NCI-H748 treated with DMSO at 0.1 percent for 48 hours (cell line): Measurements from ENCODE around the gene GNG2.
A peak's percentile ranks its signal among the peaks of the same experiment; 100 is the strongest.

Experiments
- DNase-seq: peaks from one replicate; lab custom pipeline; 2025; lab: John Stamatoyannopoulos, UW

The GNG2 gene

GRCh38 chr14:51856792-51857296 lies 3.6 kb upstream of the GNG2 start:
- no peak for DNase-seq

GRCh38 chr14:51859131-51859530 lies 1.3 kb upstream of the GNG2 start:
- no peak for DNase-seq

- DNase-seq, result peak; percentile 48
Observed at GRCh38 chr14:51860825-51861499, 550 bp downstream of the GNG2 start.

- no peak for DNase-seq
Observed at GRCh38 chr14:51862176-51862796, 1.9 kb downstream of the GNG2 start.

- no peak for DNase-seq
Observed at GRCh38 chr14:51862860-51863259, 2.4 kb downstream of the GNG2 start.

- no peak for DNase-seq
Observed at GRCh38 chr14:51865953-51866747, 5.7 kb downstream of the GNG2 start.

GRCh38 chr14:51867741-51868140 lies 7.3 kb downstream of the GNG2 start:
- DNase-seq, result no peak

GRCh38 chr14:51868405-51868804 lies 8.0 kb downstream of the GNG2 start:
- no peak for DNase-seq

- no peak for DNase-seq
Observed at GRCh38 chr14:51869411-51870100, 9.1 kb downstream of the GNG2 start.

GRCh38 chr14:51870606-51871005 lies 10.2 kb downstream of the GNG2 start:
- DNase-seq, result no peak

GRCh38 chr14:51871846-51872245 lies 11.4 kb downstream of the GNG2 start:
- DNase-seq, result no peak

- DNase-seq, result peak; percentile 61
Observed at GRCh38 chr14:51872396-51872795, 12.0 kb downstream of the GNG2 start.

GRCh38 chr14:51873221-51873893 lies 12.9 kb downstream of the GNG2 start:
- DNase-seq, result peak; percentile 97

- DNase-seq, result no peak
Observed at GRCh38 chr14:51877810-51878209, 17.4 kb downstream of the GNG2 start.

- DNase-seq, result no peak
Observed at GRCh38 chr14:51879170-51879569, 18.8 kb downstream of the GNG2 start.

GRCh38 chr14:51880835-51881580 lies 20.6 kb downstream of the GNG2 start:
- DNase-seq, result no peak

GRCh38 chr14:51881636-51882035 lies 21.2 kb downstream of the GNG2 start:
- DNase-seq, result no peak

GRCh38 chr14:51883232-51883631 lies 22.8 kb downstream of the GNG2 start:
- DNase-seq, result no peak

- no peak for DNase-seq
Observed at GRCh38 chr14:51884086-51884927, 23.9 kb downstream of the GNG2 start.

- no peak for DNase-seq
Observed at GRCh38 chr14:51889851-51890250, 29.4 kb downstream of the GNG2 start.
